Bone marrow (tissue), 2 donors: Measurements from ENCODE around the gene PDE7B.

ENCODE experiments used
- DNase-seq, 2 donors: peaks; one replicate each; lab custom pipeline; 2025; lab: John Stamatoyannopoulos, UW

Gene PDE7B

DNA sequence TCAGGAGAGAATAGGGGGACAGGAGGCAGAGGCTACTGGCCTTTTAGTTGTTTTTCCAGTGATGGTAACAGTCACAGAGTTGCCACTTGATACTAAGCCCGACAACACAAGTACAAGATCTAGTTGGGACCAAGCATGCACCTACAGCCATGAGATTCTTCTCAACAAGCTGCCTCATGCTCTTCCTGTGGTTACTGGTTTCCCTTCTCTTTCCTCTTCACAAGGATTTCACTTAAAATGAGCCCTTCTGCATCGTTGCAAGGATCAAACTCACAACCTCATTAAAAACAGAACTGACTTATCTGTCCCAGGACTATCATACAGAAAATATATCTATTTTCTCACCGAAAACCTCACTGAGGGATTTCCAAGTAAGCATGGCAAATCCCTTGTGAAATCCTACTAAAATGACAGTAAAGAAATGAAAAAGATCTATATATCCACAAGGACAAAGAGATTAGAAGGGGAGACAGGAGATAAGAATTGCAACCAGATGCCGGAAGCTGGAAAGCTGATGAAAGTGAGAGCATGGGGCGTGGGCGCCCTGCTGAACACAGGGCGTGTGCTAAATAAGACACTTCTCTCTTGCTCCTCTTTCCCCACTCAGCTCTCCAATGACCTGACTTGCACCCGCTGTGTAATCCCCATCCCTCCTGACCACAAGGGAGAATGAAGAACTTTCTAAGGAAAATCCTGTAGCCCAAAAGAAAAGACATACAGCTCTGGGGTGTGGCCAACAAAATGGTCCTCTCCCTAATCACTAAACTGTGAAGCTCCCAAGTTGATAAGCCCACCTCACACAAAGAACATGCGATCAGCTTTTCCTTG is 385.2 kb downstream of the PDE7B start:
- no peak for DNase-seq

DNA sequence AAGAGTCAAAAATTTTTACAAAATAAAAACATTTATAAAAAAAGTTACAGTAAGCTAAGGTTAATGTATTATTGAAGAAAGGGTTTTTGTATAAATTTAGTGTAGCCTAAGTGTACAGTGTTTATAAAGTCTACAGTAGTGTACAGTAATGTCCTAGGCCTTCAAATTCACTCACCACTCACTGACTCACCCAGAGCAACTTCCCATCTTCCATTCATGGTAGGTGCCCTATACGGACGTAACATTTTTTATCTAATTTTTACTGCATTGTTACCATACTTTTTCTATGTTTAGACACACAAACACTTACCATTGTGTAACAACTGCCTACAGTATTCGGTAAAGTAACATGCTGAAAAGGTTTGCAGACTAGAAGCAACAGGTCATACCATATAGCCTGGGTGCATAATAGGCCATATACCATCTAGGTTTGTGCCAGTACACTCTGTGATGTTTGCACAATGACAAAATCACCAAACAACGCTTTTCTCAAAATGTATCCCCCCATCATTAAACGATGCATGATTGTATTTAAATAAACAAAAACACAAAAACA is 392.6 kb downstream of the PDE7B start:
- DNase-seq = no peak
